IMR-90 (cell line): ENCODE data around the gene PLCH2. TPM values are rescaled to one million over a fixed set of nuclear protein-coding genes. Genes with fewer than 3 reads are reported as not detected.

Experiments used
- ATAC-seq: fragments of 200-7000 bp; cut with Tn5 transposase; 2 replicates; pipeline ENCODE4 v1.9.1; 2020; ENCODE audit warnings: low read depth, mild to moderate bottlenecking, moderate library complexity
- BruUV-seq: library from RNA; stranded (reverse); fragments of 400-500 nt; replicated peaks from 2 replicates; lab custom pipeline; 2021; lab: Mats Ljungman, UMichigan
- CTCF ChIA-PET: fragments of 300-600 bp; formaldehyde crosslinking; extraction: SDS; loops from one replicate; lab custom pipeline; 2021; ENCODE audit warnings: antibody characterized with exemption; lab: Yijun Ruan, JAX
- POLR2A ChIA-PET: fragments of 300-600 bp; sonication (Branson Sonifier 250); formaldehyde crosslinking; loops from one replicate; lab custom pipeline; 2022; ENCODE audit warnings: antibody characterized with exemption; ENCODE audit not compliant: unreplicated experiment; lab: Charles Lee
- DNase-seq: peaks from one replicate; pipeline ENCODE4 v3.0.0; 2013
- H2AFZ ChIP-seq: replicated peaks from 2 replicates; pipeline ENCODE3; 2013; ENCODE audit warnings: low read length, mild to moderate bottlenecking; ENCODE audit not compliant: poor library complexity
- H2AK5ac ChIP-seq: 2 replicates; pipeline ENCODE4 v1.6.1; 2013; ENCODE audit warnings: low read depth, low read length, inconsistent platforms
- H2AK9ac ChIP-seq: replicated peaks from 2 replicates; pipeline ENCODE3; 2013; ENCODE audit warnings: mild to moderate bottlenecking, low read depth, low read length, moderate library complexity; ENCODE audit not compliant: poor library complexity
- H2BK120ac ChIP-seq: 2 replicates; pipeline ENCODE4 v1.6.1; 2013; ENCODE audit warnings: low read depth, low read length, inconsistent platforms
- H2BK15ac ChIP-seq: 3 replicates; pipeline ENCODE4 v1.6.1; 2013; ENCODE audit warnings: low read depth, low read length, inconsistent platforms
- H2BK20ac ChIP-seq: 2 replicates; pipeline ENCODE4 v1.6.1; 2013; ENCODE audit warnings: low read depth, mild to moderate bottlenecking, inconsistent platforms, low read length, moderate library complexity
- H2BK5ac ChIP-seq: 2 replicates; pipeline ENCODE4 v1.6.1; 2013; ENCODE audit warnings: mild to moderate bottlenecking, low read depth, low read length, inconsistent platforms; ENCODE audit not compliant: poor library complexity, severe bottlenecking
- H3K14ac ChIP-seq: replicated peaks from 2 replicates; pipeline ENCODE4 v1.6.1; 2013; ENCODE audit warnings: low read depth, low read length, inconsistent platforms
- H3K18ac ChIP-seq: 2 replicates; pipeline ENCODE4 v1.6.1; 2013; ENCODE audit warnings: low read depth, low read length, control low read depth
- H3K23ac ChIP-seq: 2 replicates; pipeline ENCODE4 v1.6.1; 2013; ENCODE audit warnings: low read depth, low read length, inconsistent platforms
- H3K27ac ChIP-seq: 2 replicates; pipeline ENCODE4 v1.5.1; 2013; ENCODE audit warnings: mild to moderate bottlenecking, control low read depth, low read length; ENCODE audit not compliant: insufficient read depth
- H3K27me3 ChIP-seq: 2 replicates; pipeline ENCODE4 v1.6.1; 2013; ENCODE audit warnings: low read length; ENCODE audit not compliant: control insufficient read depth, insufficient read depth
- H3K36me3 ChIP-seq: 2 replicates; pipeline ENCODE4 v1.6.1; 2013; ENCODE audit warnings: low read length, mixed read lengths; ENCODE audit not compliant: control insufficient read depth, insufficient read depth
- H3K4ac ChIP-seq: 2 replicates; pipeline ENCODE4 v1.6.1; 2013; ENCODE audit warnings: low read depth, low read length, inconsistent platforms
- H3K4me1 ChIP-seq: 2 replicates; pipeline ENCODE4 v1.6.1; 2013; ENCODE audit warnings: low read length, mixed read lengths; ENCODE audit not compliant: control insufficient read depth, insufficient read depth
- H3K4me2 ChIP-seq: 2 replicates; pipeline ENCODE4 v1.6.1; 2013; ENCODE audit warnings: low read depth, mild to moderate bottlenecking, control low read depth, low read length, moderate library complexity
- H3K4me3 ChIP-seq: 2 replicates; pipeline ENCODE4 v1.5.1; 2013; ENCODE audit warnings: low read depth, mild to moderate bottlenecking, control low read depth, low read length, moderate library complexity; ENCODE audit not compliant: insufficient read depth
- H3K56ac ChIP-seq: 2 replicates; pipeline ENCODE4 v1.6.1; 2013; ENCODE audit warnings: low read length, inconsistent platforms; ENCODE audit not compliant: insufficient read depth; ENCODE audit errors: extremely low read depth
- H3K79me1 ChIP-seq, 2 experiments: 2 replicates each; pipeline ENCODE4 v1.6.1; 2013; ENCODE audit warnings: low read length in 2 of 2, inconsistent platforms in 1 of 2, low read depth in 1 of 2
- H3K9ac ChIP-seq: 2 replicates; pipeline ENCODE4 v1.6.1; 2013; ENCODE audit warnings: low read depth, low read length, control low read depth
- H3K9me1 ChIP-seq: 2 replicates; pipeline ENCODE4 v1.6.1; 2013; ENCODE audit warnings: low read length, inconsistent platforms; ENCODE audit not compliant: insufficient read depth
- H3K9me3 ChIP-seq: 2 replicates; pipeline ENCODE4 v1.6.1; 2013; ENCODE audit warnings: low read length; ENCODE audit not compliant: control insufficient read depth, insufficient read depth
- H4K20me1 ChIP-seq: 2 replicates; pipeline ENCODE4 v1.6.1; 2013; ENCODE audit warnings: low read length, inconsistent platforms; ENCODE audit not compliant: insufficient read depth
- H4K5ac ChIP-seq: 2 replicates; pipeline ENCODE4 v1.6.1; 2013; ENCODE audit warnings: mild to moderate bottlenecking, low read depth, low read length, control low read depth
- H4K8ac ChIP-seq, 2 experiments: 2 replicates each; pipeline ENCODE4 v1.6.1; 2013; ENCODE audit warnings: low read depth in 2 of 2, low read length in 2 of 2, control low read depth in 1 of 2, inconsistent platforms in 1 of 2
- H4K91ac ChIP-seq: 2 replicates; pipeline ENCODE4 v1.6.1; 2013; ENCODE audit warnings: low read depth, low read length, inconsistent platforms; ENCODE audit not compliant: insufficient read depth
- BHLHE40 ChIP-seq: fragments of 150-350 bp; IDR thresholded peaks from 2 replicates; pipeline ENCODE4 v1.6.1; 2016; ENCODE audit warnings: mild to moderate bottlenecking, low read depth, low read length
- CEBPB ChIP-seq: IDR thresholded peaks from 2 replicates; pipeline ENCODE4 v1.6.1; 2012; ENCODE audit warnings: low read depth, low read length, improper control_type of control experiment
- CHD1 ChIP-seq: IDR thresholded peaks from 2 replicates; pipeline ENCODE4 v1.6.1; 2012; ENCODE audit warnings: low read depth, low read length, improper control_type of control experiment
- CTCF ChIP-seq: conservative IDR thresholded peaks from 2 replicates; pipeline ENCODE4 v1.5.1; 2012; ENCODE audit warnings: mild to moderate bottlenecking, low read depth, low read length, improper control_type of control experiment
- FOS ChIP-seq: fragments of 150-350 bp; IDR thresholded peaks from 2 replicates; pipeline ENCODE4 v1.6.1; 2016; ENCODE audit warnings: low read depth, low read length
- MAFK ChIP-seq: IDR thresholded peaks from 2 replicates; pipeline ENCODE4 v1.6.1; 2012; ENCODE audit warnings: low read depth, low read length, improper control_type of control experiment
- MAZ ChIP-seq: IDR thresholded peaks from 2 replicates; pipeline ENCODE4 v1.6.1; 2012; ENCODE audit warnings: low read depth, mild to moderate bottlenecking, low read length, improper control_type of control experiment, moderate library complexity, borderline replicate concordance
- MXI1 ChIP-seq: IDR thresholded peaks from 2 replicates; pipeline ENCODE4 v1.6.1; 2012; ENCODE audit warnings: low read depth, mild to moderate bottlenecking, low read length, moderate library complexity, borderline replicate concordance
- NFE2L2 ChIP-seq: fragments of 150-350 bp; IDR thresholded peaks from 2 replicates; pipeline ENCODE4 v1.6.1; 2016; ENCODE audit warnings: low read depth, mild to moderate bottlenecking, low read length
- POLR2A ChIP-seq: IDR thresholded peaks from 2 replicates; pipeline ENCODE4 v1.6.1; 2012; ENCODE audit warnings: mild to moderate bottlenecking, low read depth, low read length
- RAD21 ChIP-seq: IDR thresholded peaks from 2 replicates; pipeline ENCODE4 v1.6.1; 2012; ENCODE audit warnings: low read length, improper control_type of control experiment
- RCOR1 ChIP-seq: IDR thresholded peaks from 2 replicates; pipeline ENCODE4 v1.6.1; 2012; ENCODE audit warnings: mild to moderate bottlenecking, low read length, improper control_type of control experiment; ENCODE audit not compliant: insufficient replicate concordance
- RFX5 ChIP-seq: IDR thresholded peaks from 2 replicates; pipeline ENCODE4 v1.8.0; 2012; ENCODE audit warnings: low read depth, mild to moderate bottlenecking, low read length, moderate library complexity
- SMC3 ChIP-seq: fragments of 150-350 bp; IDR thresholded peaks from 2 replicates; pipeline ENCODE4 v1.6.1; 2016; ENCODE audit warnings: low read depth, mild to moderate bottlenecking, antibody characterized with exemption, low read length, moderate library complexity
- WGBS, 2 experiments: methylation state at CpG; one replicate each; pipeline versions ENCODE4 v1.1.5 to v1.1.7; 2013; ENCODE audit warnings: missing lambda C conversion rate in 2 of 2; ENCODE audit not compliant: insufficient read length in 1 of 2; ENCODE audit errors: extremely low coverage in 2 of 2; 5-methylcytosine and 5-hydroxymethylcytosine counted together
- dilution Hi-C: fragments of 300-500 bp; cut with HindIII; formaldehyde crosslinking; loops from one replicate; pipeline ENCODE4 v1.14.3; 2018; ENCODE audit warnings: low sequenced_read_pairs; ENCODE audit not compliant: unreplicated experiment
- in situ Hi-C: fragments of 300-500 bp; cut with MboI; formaldehyde crosslinking; loops from 3 replicates; pipeline ENCODE4 v1.14.3; 2019; ENCODE audit warnings: low sequenced_read_pairs, inconsistent platforms, mixed read lengths
- intact Hi-C: fragments of 100-400 bp; cut with micrococcal nuclease; formaldehyde crosslinking; loops from 2 replicates; pipeline ENCODE4 v1.10.0; 2022
- polyA plus RNA-seq, 3 experiments: library from polyadenylated mRNA; depleted of rRNA; stranded (reverse); fragments of >200 nt; gene quantifications; 2 replicates each; pipeline ENCODE4 v1.2.3, GENCODE V29; 2012; ENCODE audit warnings: low replicate concordance in 1 of 3
- total RNA-seq: library from RNA; depleted of rRNA; stranded (reverse); fragments of >200 nt; gene quantifications from 2 replicates; pipeline ENCODE4 v1.2.3, GENCODE V29; 2012
- TF ChIP-seq, protein P1 (sequence below): fragments of 150-350 bp; IDR thresholded peaks from 2 replicates; pipeline ENCODE4 v1.6.1; 2016; ENCODE audit warnings: low read depth, mild to moderate bottlenecking, low read length, moderate library complexity, borderline replicate concordance
- TF ChIP-seq, protein P2 (sequence below): fragments of 150-350 bp; IDR thresholded peaks from 2 replicates; pipeline ENCODE4 v1.6.1; 2017; ENCODE audit warnings: mild to moderate bottlenecking, antibody characterized with exemption, low read length, low read depth

The PLCH2 gene
- total and polyA plus RNA-seq, 2 of the 4 experiments (the other 2 are of a cell fraction) = 0.18 to 1.9 TPM

DNA sequence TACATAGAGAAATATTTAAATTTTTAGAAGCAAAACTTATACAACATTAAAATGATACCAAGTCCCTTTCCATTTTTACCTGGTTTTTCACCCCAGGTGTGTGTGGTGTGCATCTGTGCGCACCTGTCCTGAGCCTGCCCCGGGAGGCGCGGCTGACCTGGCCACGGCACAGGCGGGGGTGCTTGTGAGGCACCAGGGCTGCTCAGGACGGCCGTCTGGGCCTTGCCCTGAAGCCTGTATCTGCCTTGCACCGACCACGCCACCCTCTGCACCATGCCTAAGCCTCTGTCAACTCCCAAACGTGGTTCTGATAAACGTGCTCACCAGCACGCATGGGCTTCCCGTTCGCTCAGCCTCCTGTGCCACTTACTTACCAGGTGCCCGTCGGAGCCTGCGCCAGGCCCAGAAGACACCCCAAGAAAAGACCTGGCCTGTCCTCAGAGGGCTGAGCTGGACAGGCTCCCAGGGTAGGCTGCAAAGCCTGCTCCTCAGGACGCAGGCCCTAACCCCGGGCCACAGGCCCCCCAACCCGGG, 29.4 kb downstream of the PLCH2 start:
- Histone ChIP-seq H2BK120ac (no peak overlapping the region), H3K27ac (no peak overlapping the region), H3K4me2 (no peak overlapping the region), H3K36me3 (peaks cover 19% of the 10 kb centered on the region), H2BK5ac (no peak overlapping the region), H2BK20ac (no peak overlapping the region), H3K79me1 (no peaks in the 10 kb centered on the region), H3K23ac (no peak overlapping the region), H4K91ac (no peak overlapping the region), H3K56ac (no peak overlapping the region), H3K18ac (no peak overlapping the region), H3K9ac (no peak overlapping the region), H3K4me1 (peaks cover 2% of the 10 kb centered on the region; the same call in 1 of the 2 replicates), H3K4ac (no peak overlapping the region), H3K4me3 (no peak overlapping the region), H2AK9ac (no peak overlapping the region), H2BK15ac (no peak overlapping the region), H3K9me1 (no peaks in the 10 kb centered on the region), H2AFZ (peak overlapping the region; percentile 46), H4K5ac (no peak overlapping the region), H3K14ac (no peak overlapping the region), H3K27me3 (peaks cover 12% of the 10 kb centered on the region; the same call in 1 of the 2 replicates), H3K9me3 (no peaks in the 10 kb centered on the region), H4K20me1 (peaks cover 3% of the 10 kb centered on the region; the same call in 1 of the 2 replicates), H2AK5ac (no peak overlapping the region), H4K8ac (no peak overlapping the region)
- intact Hi-C loops = no loop called here
- ChIA-PET CTCF (no interaction called here), POLR2A (no interaction called here)
- in situ Hi-C loops = no loop called here
- 87% methylated on average over 3 of the region's 21 CpGs; no CpG with 5 or more reads in 1 of the 2 experiments for WGBS, 2 experiments
- dilution Hi-C loops = no loop called here
- ATAC-seq = no peak; the same call in 1 of the 2 replicates
- BruUV-seq = no TSS peak
- TF ChIP-seq FOS (no peak), POLR2A (no peak), MXI1 (no peak), MAZ (no peak), RAD21 (no peak), CTCF (no peak), SMC3 (no peak), NFE2L2 (no peak), MAFK (no peak), CEBPB (no peak), CHD1 (no peak), RFX5 (no peak), RCOR1 (no peak), BHLHE40 (no peak)
- TF ChIP-seq, protein P1, sequence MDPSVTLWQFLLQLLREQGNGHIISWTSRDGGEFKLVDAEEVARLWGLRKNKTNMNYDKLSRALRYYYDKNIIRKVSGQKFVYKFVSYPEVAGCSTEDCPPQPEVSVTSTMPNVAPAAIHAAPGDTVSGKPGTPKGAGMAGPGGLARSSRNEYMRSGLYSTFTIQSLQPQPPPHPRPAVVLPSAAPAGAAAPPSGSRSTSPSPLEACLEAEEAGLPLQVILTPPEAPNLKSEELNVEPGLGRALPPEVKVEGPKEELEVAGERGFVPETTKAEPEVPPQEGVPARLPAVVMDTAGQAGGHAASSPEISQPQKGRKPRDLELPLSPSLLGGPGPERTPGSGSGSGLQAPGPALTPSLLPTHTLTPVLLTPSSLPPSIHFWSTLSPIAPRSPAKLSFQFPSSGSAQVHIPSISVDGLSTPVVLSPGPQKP = no peak
- TF ChIP-seq, protein P2, sequence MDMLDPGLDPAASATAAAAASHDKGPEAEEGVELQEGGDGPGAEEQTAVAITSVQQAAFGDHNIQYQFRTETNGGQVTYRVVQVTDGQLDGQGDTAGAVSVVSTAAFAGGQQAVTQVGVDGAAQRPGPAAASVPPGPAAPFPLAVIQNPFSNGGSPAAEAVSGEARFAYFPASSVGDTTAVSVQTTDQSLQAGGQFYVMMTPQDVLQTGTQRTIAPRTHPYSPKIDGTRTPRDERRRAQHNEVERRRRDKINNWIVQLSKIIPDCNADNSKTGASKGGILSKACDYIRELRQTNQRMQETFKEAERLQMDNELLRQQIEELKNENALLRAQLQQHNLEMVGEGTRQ = no peak
- DNase-seq = no peak
